ENCODE results near the gene TRAF3IP1. TPM values are rescaled to one million over a fixed set of nuclear protein-coding genes. Genes with fewer than 3 reads are reported as not detected.

Gene TRAF3IP1
- total RNA-seq, 2 experiments from 2014 or later, result 14.2 to 16.3 TPM

DNA sequence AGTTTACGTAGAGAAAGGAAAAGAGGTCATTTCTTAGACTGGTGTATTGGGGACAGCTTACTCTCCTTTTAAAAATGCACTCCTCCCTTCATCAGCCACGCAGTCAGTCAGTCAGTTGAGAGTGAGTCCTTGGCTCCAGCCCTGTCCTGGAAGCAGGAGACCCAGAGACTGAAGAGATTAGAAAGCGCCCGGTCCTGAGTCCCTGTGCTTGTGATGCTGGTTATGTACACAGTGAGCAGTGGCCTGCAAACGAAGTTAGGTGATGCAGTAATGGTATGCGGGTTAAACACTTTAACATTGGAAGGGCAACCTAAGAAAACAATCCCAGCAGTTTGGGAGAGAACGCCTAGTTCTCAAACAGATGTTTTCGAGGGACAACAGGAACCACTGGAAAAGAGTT, 100.1 kb downstream of the TRAF3IP1 start:
- ChIA-PET POLR2A (no interaction called here), CTCF (no interaction called here)

DNA sequence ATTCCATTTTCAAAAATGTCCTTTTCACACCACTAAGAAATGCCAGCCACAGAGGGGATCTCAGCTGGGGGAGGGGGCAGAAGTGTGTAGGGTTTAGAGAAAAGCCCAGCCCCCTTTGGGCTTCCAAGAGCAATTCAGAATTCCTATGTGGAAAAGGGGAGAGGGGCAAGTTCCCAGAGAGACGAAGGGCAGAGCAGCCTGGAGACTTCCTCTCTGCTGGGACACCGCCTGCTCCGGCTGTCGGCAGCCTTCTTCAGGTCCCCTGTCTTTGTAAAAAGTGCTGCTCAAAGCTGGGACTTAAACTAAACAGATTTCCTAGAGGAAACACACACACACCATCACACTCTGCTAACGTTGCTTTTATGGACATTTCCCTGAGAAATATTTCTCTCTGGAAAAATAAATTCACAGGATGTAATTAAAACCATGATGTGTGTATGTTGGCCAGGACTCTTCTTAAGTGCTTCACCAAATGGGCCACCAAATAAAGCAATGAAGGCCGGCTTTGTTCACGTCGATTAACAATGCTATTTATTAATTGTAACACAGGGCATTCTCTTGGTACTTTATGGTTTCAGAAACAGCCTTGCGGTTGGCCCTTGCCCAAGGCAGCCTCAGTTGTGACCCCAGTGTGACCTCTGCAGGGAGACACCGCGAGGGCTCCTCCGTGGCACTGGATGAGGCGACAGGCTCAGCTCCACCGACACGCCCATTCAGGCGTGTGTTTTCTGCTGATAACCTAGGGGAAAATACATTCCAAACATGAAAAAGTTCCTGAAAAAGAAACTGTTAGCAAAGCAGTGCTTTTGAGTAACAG, 100.8 kb downstream of the TRAF3IP1 start:
- ChIA-PET CTCF (no interaction called here), POLR2A (no interaction called here)

GRCh38 chr2:238421695-238422035, 101.3 kb downstream of the TRAF3IP1 start:
- ChIA-PET POLR2A (no interaction called here), CTCF (no interaction called here)

- POLR2A ChIA-PET, result no interaction called here
These were observed 102.0 kb downstream of the TRAF3IP1 start for GRCh38 chr2:238422285-238422684.

DNA sequence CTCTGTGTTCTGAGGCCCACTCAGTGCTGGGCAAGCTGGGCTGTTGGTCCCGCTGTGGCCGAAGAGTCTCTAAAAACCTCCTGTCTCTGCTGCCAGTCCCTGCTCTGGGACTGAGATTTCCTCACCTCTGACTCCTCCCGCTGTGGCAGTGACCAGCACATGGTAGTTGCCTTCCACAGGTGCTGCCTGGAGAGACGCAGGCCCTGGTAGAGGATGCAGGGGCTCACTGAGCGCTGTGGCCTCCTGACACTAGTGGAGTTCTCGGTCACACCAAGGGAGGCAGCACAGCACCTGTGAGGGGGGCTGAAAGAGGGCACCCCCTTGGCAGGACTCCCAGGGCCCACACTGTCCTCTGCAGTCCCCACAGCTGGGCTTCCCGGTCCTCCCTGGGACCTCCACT, 102.6 kb downstream of the TRAF3IP1 start:
- ChIA-PET POLR2A (no interaction called here), CTCF (no interaction called here)

More at GRCh38 chr2:238422285-238422684, 102.0 kb downstream of the TRAF3IP1 start:
- CTCF ChIA-PET, result no interaction called here

DNA sequence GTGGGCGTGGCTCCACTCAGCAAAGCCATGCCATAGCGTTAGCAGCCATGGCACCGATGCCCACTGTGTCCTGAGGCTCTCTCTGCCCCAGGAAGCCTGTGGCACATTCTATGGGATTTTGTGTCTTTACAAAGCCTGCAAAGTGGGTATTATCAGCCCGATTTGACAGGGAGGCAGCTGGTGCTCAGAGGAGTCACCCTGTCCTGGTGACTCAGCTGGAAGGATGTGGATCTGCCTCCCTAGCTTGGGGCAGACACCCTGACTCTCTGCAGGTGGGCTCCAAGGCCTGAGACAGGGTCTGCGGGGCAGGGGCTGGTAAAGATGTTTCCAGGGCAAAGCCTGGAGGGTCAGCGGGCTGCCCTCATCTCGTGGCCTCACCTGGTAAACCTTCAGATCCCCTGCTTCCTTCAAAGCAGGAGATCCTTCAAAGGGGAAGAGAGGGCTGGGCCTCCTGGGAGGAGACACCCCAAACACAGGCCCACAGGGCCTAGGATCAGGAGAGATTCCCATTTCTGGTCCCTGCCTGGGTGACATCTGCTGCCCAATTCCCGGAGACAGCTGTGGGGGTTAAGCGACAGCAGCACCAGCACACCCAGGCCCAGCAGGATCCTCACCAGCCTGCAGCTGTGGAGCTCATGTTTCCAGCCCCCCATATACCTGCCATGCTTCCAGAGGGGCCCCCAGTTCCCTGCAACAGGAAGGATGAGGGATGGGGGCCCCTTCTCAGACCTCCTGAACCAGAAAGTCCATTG, 103.4 kb downstream of the TRAF3IP1 start:
- ChIA-PET POLR2A (no interaction called here), CTCF (interaction anchor here (1.1 kb wide), 1 partner anchor 27 kb away, joined by 3 read pairs; no protein-coding TSS in a partner anchor)

DNA sequence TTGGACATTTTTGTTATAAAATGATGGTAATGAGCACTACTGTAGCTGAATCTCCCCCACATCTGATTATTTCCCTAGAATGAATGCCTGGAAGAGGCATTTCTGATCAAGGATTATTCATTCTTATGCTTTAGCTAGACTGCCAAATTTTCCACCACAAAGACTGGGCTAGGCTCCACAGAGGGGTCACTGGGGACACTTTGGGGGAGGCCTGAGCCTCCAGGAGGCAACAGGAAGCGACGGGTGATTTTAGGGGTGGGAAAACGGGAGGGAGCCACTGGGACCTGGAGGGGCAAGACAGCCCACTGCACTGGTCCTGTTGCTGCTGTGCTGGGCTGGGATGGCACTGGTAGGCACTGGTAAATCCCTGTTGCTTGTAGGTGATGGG, 104.0 kb downstream of the TRAF3IP1 start:
- ChIA-PET POLR2A (no interaction called here), CTCF (interaction anchor here (1.1 kb wide), 1 partner anchor 27 kb away, joined by 3 read pairs; no protein-coding TSS in a partner anchor)

DNA sequence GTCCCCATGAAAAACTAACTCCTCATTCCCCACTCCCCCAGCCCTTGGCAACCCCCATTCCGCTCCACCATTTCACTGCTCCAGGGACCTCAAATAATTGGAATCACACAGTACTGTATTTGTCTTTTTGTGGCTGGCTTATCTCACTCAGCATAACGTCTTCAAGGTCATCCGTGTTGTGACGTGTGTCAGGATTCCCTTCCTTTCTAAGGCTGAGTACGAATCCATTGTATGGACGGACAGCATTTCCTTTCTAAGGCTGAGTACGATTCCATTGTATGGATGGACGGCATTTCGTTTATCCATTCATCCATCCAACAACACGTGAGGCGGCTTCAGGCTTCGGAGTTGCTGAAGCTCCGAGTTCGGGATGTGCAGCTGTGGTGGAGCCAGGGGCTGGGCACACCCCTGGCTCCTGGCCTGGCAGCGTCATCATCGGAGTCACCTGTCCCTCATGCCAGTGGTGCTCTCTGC, 105.2 kb downstream of the TRAF3IP1 start:
- POLR2A ChIA-PET, result no interaction called here

GRCh38 chr2:238425979-238426567, 105.8 kb downstream of the TRAF3IP1 start:
- POLR2A ChIA-PET, result no interaction called here
- CTCF ChIA-PET, result no interaction called here

More for the DNA sequence above, 105.2 kb downstream of the TRAF3IP1 start:
- CTCF ChIA-PET, result no interaction called here

DNA sequence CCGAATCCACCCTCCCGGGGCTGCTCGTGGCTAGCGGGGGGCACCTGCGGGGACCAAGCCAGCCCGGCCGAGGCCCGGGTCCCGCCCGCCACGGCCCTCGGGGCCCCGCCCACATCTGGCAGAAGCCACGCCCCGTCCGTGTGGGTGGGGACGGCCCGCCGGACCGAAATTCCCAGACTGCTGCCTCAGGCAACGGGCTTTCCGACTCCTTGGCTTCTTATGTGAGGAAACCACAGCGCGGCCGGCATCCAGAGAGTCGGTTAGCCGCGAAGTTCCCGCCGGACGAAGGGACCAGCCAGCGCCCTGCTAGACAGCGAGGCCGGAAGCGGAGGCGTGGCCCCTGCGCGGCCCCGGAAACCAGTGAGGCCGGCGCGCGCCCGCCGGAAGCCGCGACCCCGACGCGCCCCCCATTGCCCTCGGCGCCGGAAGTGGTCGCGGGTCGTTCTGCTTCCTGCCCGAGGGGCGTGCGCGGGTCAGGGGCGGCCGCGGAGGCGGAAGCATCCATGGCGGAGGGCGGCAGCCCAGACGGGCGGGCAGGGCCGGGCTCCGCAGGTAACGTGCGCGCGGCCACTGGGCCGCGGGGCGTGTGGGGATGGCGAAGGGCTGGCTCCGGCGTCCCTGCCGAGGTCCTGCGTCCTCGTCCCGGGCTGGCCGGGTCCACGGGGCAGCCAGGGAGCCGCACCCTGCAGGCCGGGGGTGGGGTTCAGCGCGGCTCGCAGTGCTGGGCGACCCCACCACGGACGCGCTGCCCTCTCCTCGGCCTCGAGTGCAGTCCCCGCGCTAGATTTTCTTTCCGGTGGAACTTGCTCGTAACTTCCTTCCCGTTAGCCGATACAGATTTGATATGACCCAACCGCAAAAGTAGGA, 106.5 kb downstream of the TRAF3IP1 start, which contains the start of gene ASB1:
Gene ASB1 (plus strand): TSS at position 360 of the 867 bp plus-strand sequence. CDS start 144 bp downstream, at position 504.
- POLR2A ChIA-PET, result interaction anchor here (1.2 kb wide), 1 partner anchor 12 kb away, joined by 3 read pairs; no protein-coding TSS in a partner anchor
- CTCF ChIA-PET, result no interaction called here

DNA sequence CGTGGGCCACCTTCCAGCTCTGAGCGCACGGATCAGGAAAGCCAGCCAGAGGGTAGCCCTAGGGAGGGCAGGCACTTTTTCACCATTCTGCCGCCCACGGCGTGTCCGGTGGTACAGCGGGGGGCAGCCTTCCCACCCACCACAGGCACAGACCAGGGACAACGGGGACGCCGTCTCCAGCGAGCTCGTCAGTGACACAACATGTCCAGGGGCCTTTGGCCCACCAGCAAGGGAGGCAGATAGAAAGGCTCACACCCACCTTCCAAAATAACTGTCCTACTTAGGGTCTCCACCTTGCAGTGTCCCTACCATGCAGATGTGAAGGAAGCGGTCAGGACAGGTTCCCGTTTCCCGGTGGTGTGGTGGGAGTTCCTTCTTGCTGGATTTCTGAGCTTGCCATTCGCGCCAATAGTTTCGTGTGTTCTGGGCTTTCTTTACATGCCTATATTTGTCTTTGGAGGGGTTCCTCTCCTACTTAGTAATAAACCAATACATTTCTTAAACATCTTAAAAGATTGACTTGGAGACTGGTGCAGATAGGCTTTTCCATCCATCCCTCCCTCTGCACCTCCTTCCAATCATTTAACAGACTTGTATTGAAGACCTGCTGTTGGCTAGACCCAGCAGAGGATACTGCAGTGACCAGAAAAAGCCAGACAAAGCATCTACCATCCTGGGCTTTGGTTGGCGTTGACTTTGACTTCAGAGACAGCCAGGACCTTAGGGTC, 107.3 kb downstream of the TRAF3IP1 start:
- CTCF ChIA-PET, result no interaction called here
- POLR2A ChIA-PET, result interaction anchor here (1.2 kb wide), 1 partner anchor 11 kb away, joined by 3 read pairs; no protein-coding TSS in a partner anchor

GRCh38 chr2:238428866-238429265, 108.5 kb downstream of the TRAF3IP1 start:
- CTCF ChIA-PET, result no interaction called here
- POLR2A ChIA-PET, result no interaction called here

- POLR2A ChIA-PET, result no interaction called here
- CTCF ChIA-PET, result no interaction called here
These were observed 110.5 kb downstream of the TRAF3IP1 start for GRCh38 chr2:238430781-238431180.

DNA sequence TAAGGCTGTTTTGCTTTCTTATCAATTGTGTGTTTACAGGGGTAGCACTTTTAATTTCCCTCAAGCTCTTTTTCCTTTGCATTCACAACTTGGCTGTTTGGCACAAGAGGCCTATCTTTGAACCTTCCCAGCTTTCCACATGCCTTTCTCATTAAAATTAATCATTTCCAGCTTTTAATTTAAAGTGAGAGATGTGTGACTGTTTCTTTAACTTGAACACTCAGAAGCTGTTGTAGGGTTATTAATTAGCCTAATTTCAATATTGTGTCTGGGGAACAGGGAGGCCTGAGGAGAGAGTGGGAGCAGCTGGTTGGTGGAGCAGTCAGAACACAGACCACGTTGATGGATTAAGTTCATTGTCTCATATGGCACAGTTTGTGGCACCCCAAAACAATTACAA, 111.1 kb downstream of the TRAF3IP1 start:
- ChIA-PET CTCF (no interaction called here), POLR2A (no interaction called here)

GRCh38 chr2:238433300-238433915, 113.1 kb downstream of the TRAF3IP1 start:
- ChIA-PET CTCF (interaction anchor here (1.0 kb wide), 1 partner anchor 63 kb away, joined by 4 read pairs; no protein-coding TSS in a partner anchor), POLR2A (no interaction called here)

GRCh38 chr2:238433941-238434845, 113.9 kb downstream of the TRAF3IP1 start:
- ChIA-PET POLR2A (no interaction called here), CTCF (interaction anchor here (0.6 to 1.0 kb wide), 2 partner anchors 28 to 64 kb away, joined by 3 to 4 read pairs; no protein-coding TSS in a partner anchor)
